Coronary artery (tissue), 2 donors: ENCODE results near the gene SETX.

Experiments
- DNase-seq: peaks from one replicate; pipeline ENCODE4 v3.0.0-alpha.2; 2017; ENCODE audit warnings: low spot score
- H3K27ac ChIP-seq, 2 donors: fragments of 200-600 bp; sonication (generic); one replicate each; pipeline ENCODE4 v1.5.1; 2016 to 2019
- H3K4me3 ChIP-seq: fragments of 200-600 bp; sonication (generic); 2 replicates; pipeline ENCODE4 v1.5.1; 2016; ENCODE audit warnings: mild to moderate bottlenecking, moderate library complexity
- TF ChIP-seq, protein P1 (sequence below): fragments of 200-600 bp; sonication (generic); IDR thresholded peaks from one replicate; pipeline ENCODE4 v1.5.1; 2019; ENCODE audit warnings: antibody characterized with exemption

The SETX gene

GRCh38 chr9:132309056-132309455 lies 45.7 kb downstream of the SETX start:
- Histone ChIP-seq H3K27ac (no peak overlapping the region), H3K4me3 (no peak overlapping the region)
- TF ChIP-seq, protein P1, sequence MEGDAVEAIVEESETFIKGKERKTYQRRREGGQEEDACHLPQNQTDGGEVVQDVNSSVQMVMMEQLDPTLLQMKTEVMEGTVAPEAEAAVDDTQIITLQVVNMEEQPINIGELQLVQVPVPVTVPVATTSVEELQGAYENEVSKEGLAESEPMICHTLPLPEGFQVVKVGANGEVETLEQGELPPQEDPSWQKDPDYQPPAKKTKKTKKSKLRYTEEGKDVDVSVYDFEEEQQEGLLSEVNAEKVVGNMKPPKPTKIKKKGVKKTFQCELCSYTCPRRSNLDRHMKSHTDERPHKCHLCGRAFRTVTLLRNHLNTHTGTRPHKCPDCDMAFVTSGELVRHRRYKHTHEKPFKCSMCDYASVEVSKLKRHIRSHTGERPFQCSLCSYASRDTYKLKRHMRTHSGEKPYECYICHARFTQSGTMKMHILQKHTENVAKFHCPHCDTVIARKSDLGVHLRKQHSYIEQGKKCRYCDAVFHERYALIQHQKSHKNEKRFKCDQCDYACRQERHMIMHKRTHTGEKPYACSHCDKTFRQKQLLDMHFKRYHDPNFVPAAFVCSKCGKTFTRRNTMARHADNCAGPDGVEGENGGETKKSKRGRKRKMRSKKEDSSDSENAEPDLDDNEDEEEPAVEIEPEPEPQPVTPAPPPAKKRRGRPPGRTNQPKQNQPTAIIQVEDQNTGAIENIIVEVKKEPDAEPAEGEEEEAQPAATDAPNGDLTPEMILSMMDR, result no peak
- DNase-seq, result no peak

GRCh38 chr9:132301521-132301920 lies 53.3 kb downstream of the SETX start:
- no peak for DNase-seq
- H3K4me3 ChIP-seq, result no peak overlapping the region
- H3K27ac ChIP-seq, result no peak overlapping the region
- TF ChIP-seq, protein P1, result no peak

- DNase-seq, result no peak
- TF ChIP-seq, protein P1, result no peak
- no peak overlapping the region for H3K4me3 ChIP-seq
- H3K27ac ChIP-seq, result no peak overlapping the region
Observed at GRCh38 chr9:132299221-132299620, 55.6 kb downstream of the SETX start.

GRCh38 chr9:132295181-132295580 lies 59.6 kb downstream of the SETX start:
- H3K4me3 ChIP-seq, result no peak overlapping the region
- no peak for DNase-seq
- TF ChIP-seq, protein P1, result no peak
- no peak overlapping the region for H3K27ac ChIP-seq

GRCh38 chr9:132293145-132293721 lies 61.6 kb downstream of the SETX start:
- TF ChIP-seq, protein P1, result no peak
- Histone ChIP-seq H3K4me3 (no peak overlapping the region), H3K27ac (no peak overlapping the region)
- DNase-seq, result no peak

- TF ChIP-seq, protein P1, result no peak
- Histone ChIP-seq H3K4me3 (no peak overlapping the region), H3K27ac (no peak overlapping the region)
- no peak for DNase-seq
Observed at GRCh38 chr9:132288966-132289365, 65.8 kb downstream of the SETX start.

DNA sequence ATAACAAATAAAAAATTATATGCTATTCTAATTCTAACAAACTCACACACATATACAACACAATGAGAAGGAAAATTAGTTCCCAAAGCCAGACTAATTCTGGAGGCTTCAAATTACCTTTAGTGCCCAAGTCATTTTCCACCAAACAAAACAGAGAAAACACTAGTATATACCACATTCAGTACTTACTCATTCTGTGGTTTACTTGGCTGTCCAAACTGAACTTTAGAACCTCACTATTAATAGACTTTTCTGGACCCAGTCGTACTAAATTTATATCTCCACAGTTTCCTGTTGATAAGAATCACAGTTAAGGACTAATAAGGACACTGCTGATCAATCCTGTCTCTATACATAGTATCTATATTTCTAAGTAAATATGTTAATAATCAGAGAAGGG lies 66.4 kb downstream of the SETX start:
- TF ChIP-seq, protein P1, result no peak
- no peak for DNase-seq
- no peak overlapping the region for H3K27ac ChIP-seq
- H3K4me3 ChIP-seq, result no peak overlapping the region
